Neural cell (in vitro differentiated cells): ENCODE data around the gene C11orf24. TPM values are rescaled to one million over a fixed set of nuclear protein-coding genes. Genes with fewer than 3 reads are reported as not detected.
"Not testable (repeated sequence)": the region's sequence is repeated elsewhere in the genome, so short reads cannot be mapped to it uniquely, and the experiment has no call there.

Source experiments
- H2AFZ ChIP-seq: fragments of 200-600, 300-800 bp; sonication (generic), shearing (Covaris generic); 2 replicates; pipeline ENCODE4 v1.6.0; 2014; ENCODE audit warnings: low read depth, mild to moderate bottlenecking, antibody characterized with exemption, low read length, moderate library complexity
- H3F3A ChIP-seq: fragments of 200-600 bp; shearing (Covaris generic); 2 replicates; pipeline ENCODE4 v1.6.1; 2016; ENCODE audit warnings: mild to moderate bottlenecking, moderate library complexity, mixed read lengths, antibody characterized with exemption, low read length; ENCODE audit not compliant: insufficient read depth, poor library complexity, severe bottlenecking
- H3K27ac ChIP-seq: fragments of 200-600, 300-800 bp; sonication (generic), shearing (Covaris generic); 2 replicates; pipeline ENCODE4 v1.5.1; 2014; ENCODE audit warnings: mild to moderate bottlenecking, low read length, moderate library complexity
- H3K27me3 ChIP-seq: fragments of 300-800, 200-600 bp; sonication (generic), shearing (Covaris generic); 2 replicates; pipeline ENCODE4 v1.6.0; 2014; ENCODE audit warnings: mild to moderate bottlenecking, low read depth, low read length, moderate library complexity; ENCODE audit not compliant: insufficient read depth
- H3K36me3 ChIP-seq: fragments of 300-800, 200-600 bp; sonication (generic), shearing (Covaris generic); 2 replicates; pipeline ENCODE4 v1.5.1; 2014; ENCODE audit warnings: mild to moderate bottlenecking, antibody characterized with exemption, low read length, moderate library complexity; ENCODE audit not compliant: insufficient read depth
- H3K4me2 ChIP-seq: fragments of 300-800, 200-600 bp; sonication (generic), shearing (Covaris generic); 2 replicates; pipeline ENCODE4 v1.6.0; 2014; ENCODE audit warnings: mild to moderate bottlenecking, low read length
- H3K4me3 ChIP-seq: fragments of 300-800, 200-600 bp; sonication (generic), shearing (Covaris generic); 2 replicates; pipeline ENCODE4 v1.5.1; 2014; ENCODE audit warnings: mild to moderate bottlenecking, low read length, moderate library complexity
- H3K79me2 ChIP-seq: fragments of 200-600 bp; shearing (Covaris generic); replicated peaks from 2 replicates; pipeline ENCODE4 v1.6.0; 2014; ENCODE audit warnings: mild to moderate bottlenecking, low read length, moderate library complexity; ENCODE audit not compliant: insufficient read depth
- H3K9ac ChIP-seq: fragments of 300-800, 200-600 bp; sonication (generic), shearing (Covaris generic); 2 replicates; pipeline ENCODE4 v1.6.1; 2016; ENCODE audit warnings: mild to moderate bottlenecking, low read length, mixed read lengths
- H3K9me2 ChIP-seq: fragments of 200-600 bp; shearing (Covaris generic); 2 replicates; pipeline ENCODE4 v1.6.1; 2016; ENCODE audit warnings: mild to moderate bottlenecking, low read length, mixed read lengths; ENCODE audit not compliant: insufficient read depth
- H3K9me3 ChIP-seq: fragments of 200-600, 300-800 bp; sonication (generic), shearing (Covaris generic); 2 replicates; pipeline ENCODE4 v1.6.1; 2016; ENCODE audit warnings: mild to moderate bottlenecking, mixed run types, low read length, moderate library complexity, mixed read lengths
- H4K20me1 ChIP-seq: fragments of 200-600 bp; shearing (Covaris generic); 2 replicates; pipeline ENCODE4 v1.6.1; 2016; ENCODE audit warnings: mild to moderate bottlenecking, mixed run types; ENCODE audit not compliant: insufficient read depth
- EP300 ChIP-seq: fragments of 450-650 bp; conservative IDR thresholded peaks from 2 replicates; pipeline ENCODE4 v1.6.1; 2014; ENCODE audit warnings: antibody characterized with exemption, mild to moderate bottlenecking, moderate library complexity; ENCODE audit not compliant: poor library complexity, severe bottlenecking
- EZH2 ChIP-seq: fragments of 200-600, 300-800 bp; shearing (Covaris generic), sonication (generic); IDR thresholded peaks from 2 replicates; pipeline ENCODE4 v1.6.1; 2014; ENCODE audit warnings: antibody characterized with exemption, low read length, borderline replicate concordance, mild to moderate bottlenecking; ENCODE audit not compliant: insufficient read depth, poor library complexity, severe bottlenecking
- SMC3 ChIP-seq: fragments of 450-650 bp; conservative IDR thresholded peaks from 2 replicates; pipeline ENCODE4 v1.6.1; 2014; ENCODE audit warnings: antibody characterized with exemption, mild to moderate bottlenecking, moderate library complexity; ENCODE audit not compliant: poor library complexity
- TAF1 ChIP-seq: IDR thresholded peaks from 2 replicates; pipeline ENCODE4 v1.6.1; 2012; ENCODE audit warnings: low read depth
- polyA plus RNA-seq: library from polyadenylated mRNA; depleted of rRNA; stranded (reverse); fragments of >200 nt; gene quantifications from 2 replicates; pipeline ENCODE4 v1.2.3, GENCODE V29; 2014
- TF ChIP-seq, protein P1 (sequence below): fragments of 450-650 bp; IDR thresholded peaks from 2 replicates; pipeline ENCODE4 v1.5.1; 2014; ENCODE audit warnings: antibody characterized with exemption, mild to moderate bottlenecking, moderate library complexity; ENCODE audit not compliant: poor library complexity, severe bottlenecking
- TF ChIP-seq, protein P2 (sequence below): IDR thresholded peaks from 2 replicates; pipeline ENCODE4 v1.6.1; 2012; ENCODE audit warnings: borderline replicate concordance

C11orf24 gene
- polyA plus RNA-seq, 1 donor from 2014 or later = 9.6 TPM

DNA sequence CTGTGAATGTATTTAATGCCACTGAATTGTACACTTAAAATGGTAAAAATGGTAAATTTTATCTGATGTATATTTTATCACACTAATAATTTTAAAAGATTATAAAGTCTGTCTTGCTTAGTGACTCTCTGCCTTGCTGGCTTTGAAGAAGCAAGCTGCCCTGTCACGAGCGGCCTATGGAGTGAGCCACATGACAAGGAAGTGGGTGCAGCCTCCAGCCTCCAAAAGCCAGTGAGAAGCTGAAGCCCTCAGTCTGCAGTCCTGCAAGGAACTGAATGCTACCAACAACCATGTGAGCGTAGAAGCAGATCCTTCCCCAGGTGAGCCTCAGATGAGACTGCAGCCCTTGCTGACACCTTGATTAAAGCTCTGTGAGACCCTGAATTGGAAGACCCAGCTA, 20.0 kb downstream of the C11orf24 start (continued):
- no peak for TF ChIP-seq EZH2

DNA sequence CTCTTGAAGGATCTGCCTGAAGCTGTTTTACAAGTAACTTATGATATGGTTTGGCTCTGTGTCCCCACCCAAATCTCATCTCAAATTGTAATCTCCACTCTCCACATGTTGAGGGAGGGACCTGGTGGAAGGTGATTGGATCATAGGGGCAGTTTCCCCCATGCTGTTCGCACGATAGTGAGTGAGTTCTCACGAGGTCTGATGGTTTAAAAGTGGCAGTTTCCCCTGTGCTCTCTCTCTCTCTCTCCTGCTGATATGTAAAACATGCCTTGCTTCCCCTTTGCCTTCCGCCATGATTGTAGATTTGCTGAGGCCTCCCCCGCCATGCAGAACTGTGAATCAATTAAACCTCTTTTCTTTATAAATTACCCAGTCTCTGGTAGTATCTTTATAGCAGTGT, 26.9 kb downstream of the C11orf24 start:
- H3K9ac ChIP-seq, H3K79me2 ChIP-seq, H3K27ac ChIP-seq, H4K20me1 ChIP-seq, H3K4me2 ChIP-seq, H2AFZ ChIP-seq, H3K9me3 ChIP-seq, H3F3A ChIP-seq, H3K9me2 ChIP-seq, H3K36me3 ChIP-seq, H3K4me3 ChIP-seq, H3K27me3 ChIP-seq: not testable (repeated sequence)

DNA sequence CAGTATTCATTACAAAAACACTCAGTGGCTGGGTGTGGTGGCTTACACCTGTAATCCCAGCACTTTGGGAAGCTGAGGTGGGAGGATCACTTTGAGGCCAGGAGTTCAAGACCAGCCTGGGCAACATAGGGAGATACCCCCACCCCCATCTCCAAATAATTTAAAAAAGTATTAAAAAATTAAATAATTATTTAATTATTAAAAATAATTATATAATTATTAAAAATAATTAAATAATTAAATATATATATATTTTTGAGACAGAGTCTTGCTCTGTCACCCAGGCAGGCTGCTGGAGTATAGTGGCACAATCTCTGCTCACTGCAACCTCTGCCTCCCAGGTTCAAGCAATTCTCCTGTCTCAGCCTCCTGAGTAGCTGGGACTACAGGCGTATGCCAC, 27.9 kb downstream of the C11orf24 start:
- H3K27ac ChIP-seq, H3K36me3 ChIP-seq, H2AFZ ChIP-seq, H3F3A ChIP-seq, H3K4me2 ChIP-seq, H4K20me1 ChIP-seq, H3K9me3 ChIP-seq, H3K27me3 ChIP-seq, H3K9ac ChIP-seq, H3K4me3 ChIP-seq, H3K79me2 ChIP-seq, H3K9me2 ChIP-seq: not testable (repeated sequence)

DNA sequence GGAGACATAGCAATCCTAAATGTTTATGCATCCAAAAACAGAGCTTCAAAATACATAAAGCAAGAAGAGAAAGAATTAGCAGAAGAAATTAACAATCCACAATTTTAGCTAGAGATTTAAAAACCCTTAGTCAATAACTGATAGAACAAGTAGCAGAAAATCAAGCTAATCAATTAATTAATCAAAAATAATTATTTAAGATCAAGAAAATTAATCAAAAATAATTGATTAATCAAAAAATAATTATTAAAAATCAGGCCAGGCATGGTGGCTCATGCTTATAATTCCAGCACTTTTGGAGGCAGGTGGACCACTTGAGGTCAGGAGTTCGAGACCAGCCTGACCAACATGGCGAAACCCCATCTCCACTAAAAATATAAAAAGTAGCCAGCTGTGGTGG, 29.2 kb downstream of the C11orf24 start:
- Histone ChIP-seq H3K27me3 (no peaks in the 10 kb centered on the region), H3K9ac (no peak overlapping the region), H4K20me1 (no peaks in the 10 kb centered on the region), H3K4me3 (no peak overlapping the region), H3K9me3 (no peaks in the 10 kb centered on the region), H3F3A (no peaks in the 10 kb centered on the region), H2AFZ (no peak overlapping the region), H3K36me3 (no peaks in the 10 kb centered on the region), H3K79me2 (no peaks in the 10 kb centered on the region), H3K4me2 (no peak overlapping the region), H3K9me2 (no peaks in the 10 kb centered on the region), H3K27ac (no peak overlapping the region)
- TF ChIP-seq EP300 (no peak), SMC3 (no peak), EZH2 (no peak)
- TF ChIP-seq, protein P1, sequence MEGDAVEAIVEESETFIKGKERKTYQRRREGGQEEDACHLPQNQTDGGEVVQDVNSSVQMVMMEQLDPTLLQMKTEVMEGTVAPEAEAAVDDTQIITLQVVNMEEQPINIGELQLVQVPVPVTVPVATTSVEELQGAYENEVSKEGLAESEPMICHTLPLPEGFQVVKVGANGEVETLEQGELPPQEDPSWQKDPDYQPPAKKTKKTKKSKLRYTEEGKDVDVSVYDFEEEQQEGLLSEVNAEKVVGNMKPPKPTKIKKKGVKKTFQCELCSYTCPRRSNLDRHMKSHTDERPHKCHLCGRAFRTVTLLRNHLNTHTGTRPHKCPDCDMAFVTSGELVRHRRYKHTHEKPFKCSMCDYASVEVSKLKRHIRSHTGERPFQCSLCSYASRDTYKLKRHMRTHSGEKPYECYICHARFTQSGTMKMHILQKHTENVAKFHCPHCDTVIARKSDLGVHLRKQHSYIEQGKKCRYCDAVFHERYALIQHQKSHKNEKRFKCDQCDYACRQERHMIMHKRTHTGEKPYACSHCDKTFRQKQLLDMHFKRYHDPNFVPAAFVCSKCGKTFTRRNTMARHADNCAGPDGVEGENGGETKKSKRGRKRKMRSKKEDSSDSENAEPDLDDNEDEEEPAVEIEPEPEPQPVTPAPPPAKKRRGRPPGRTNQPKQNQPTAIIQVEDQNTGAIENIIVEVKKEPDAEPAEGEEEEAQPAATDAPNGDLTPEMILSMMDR = no peak

DNA sequence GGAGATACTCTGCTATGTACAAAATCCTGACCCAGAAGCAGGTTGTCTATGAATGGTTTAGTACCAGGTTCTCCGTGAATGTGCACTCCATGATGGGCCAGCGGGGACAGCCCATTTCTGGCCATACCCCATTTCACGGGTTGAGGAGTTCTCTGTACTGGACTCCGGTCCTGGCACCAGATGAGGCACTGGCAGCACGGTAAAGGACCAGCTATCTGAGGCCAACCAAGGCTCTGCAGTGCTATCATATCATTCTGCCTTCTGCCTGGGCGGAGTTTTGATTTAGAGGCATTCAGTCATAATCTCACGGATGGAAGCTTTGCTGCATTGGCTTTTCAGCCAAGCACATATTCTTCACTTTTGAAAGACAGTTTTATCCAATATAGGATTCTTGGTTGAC, 40.2 kb downstream of the C11orf24 start:
- no peaks in the 10 kb centered on the region for H3K79me2 ChIP-seq
- no peaks in the 10 kb centered on the region for H3K9me3 ChIP-seq
- H4K20me1 ChIP-seq = no peaks in the 10 kb centered on the region
- H3K27me3 ChIP-seq = no peaks in the 10 kb centered on the region
- no peak overlapping the region for H3K4me2 ChIP-seq
- H3K9me2 ChIP-seq = no peaks in the 10 kb centered on the region
- H3K9ac ChIP-seq = no peak overlapping the region
- H3K4me3 ChIP-seq = no peak overlapping the region
- H2AFZ ChIP-seq = no peak overlapping the region
- TF ChIP-seq SMC3 (no peak), EP300 (no peak), TAF1 (no peak), EZH2 (no peak)
- TF ChIP-seq, protein P1 = no peak
- TF ChIP-seq, protein P2, sequence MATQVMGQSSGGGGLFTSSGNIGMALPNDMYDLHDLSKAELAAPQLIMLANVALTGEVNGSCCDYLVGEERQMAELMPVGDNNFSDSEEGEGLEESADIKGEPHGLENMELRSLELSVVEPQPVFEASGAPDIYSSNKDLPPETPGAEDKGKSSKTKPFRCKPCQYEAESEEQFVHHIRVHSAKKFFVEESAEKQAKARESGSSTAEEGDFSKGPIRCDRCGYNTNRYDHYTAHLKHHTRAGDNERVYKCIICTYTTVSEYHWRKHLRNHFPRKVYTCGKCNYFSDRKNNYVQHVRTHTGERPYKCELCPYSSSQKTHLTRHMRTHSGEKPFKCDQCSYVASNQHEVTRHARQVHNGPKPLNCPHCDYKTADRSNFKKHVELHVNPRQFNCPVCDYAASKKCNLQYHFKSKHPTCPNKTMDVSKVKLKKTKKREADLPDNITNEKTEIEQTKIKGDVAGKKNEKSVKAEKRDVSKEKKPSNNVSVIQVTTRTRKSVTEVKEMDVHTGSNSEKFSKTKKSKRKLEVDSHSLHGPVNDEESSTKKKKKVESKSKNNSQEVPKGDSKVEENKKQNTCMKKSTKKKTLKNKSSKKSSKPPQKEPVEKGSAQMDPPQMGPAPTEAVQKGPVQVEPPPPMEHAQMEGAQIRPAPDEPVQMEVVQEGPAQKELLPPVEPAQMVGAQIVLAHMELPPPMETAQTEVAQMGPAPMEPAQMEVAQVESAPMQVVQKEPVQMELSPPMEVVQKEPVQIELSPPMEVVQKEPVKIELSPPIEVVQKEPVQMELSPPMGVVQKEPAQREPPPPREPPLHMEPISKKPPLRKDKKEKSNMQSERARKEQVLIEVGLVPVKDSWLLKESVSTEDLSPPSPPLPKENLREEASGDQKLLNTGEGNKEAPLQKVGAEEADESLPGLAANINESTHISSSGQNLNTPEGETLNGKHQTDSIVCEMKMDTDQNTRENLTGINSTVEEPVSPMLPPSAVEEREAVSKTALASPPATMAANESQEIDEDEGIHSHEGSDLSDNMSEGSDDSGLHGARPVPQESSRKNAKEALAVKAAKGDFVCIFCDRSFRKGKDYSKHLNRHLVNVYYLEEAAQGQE = no peak
- no peak overlapping the region for H3K27ac ChIP-seq
- H3K36me3 ChIP-seq = no peaks in the 10 kb centered on the region
- no peaks in the 10 kb centered on the region for H3F3A ChIP-seq
